Measurements from ENCODE around the gene RBBP6. TPM values are rescaled to one million over a fixed set of nuclear protein-coding genes. Genes with fewer than 3 reads are reported as not detected.
"Not testable (repeated sequence)": the region's sequence is repeated elsewhere in the genome, so short reads cannot be mapped to it uniquely, and the experiment has no call there.

RBBP6 gene
- polyA plus RNA-seq, 1 experiment: 11.7 TPM

DNA sequence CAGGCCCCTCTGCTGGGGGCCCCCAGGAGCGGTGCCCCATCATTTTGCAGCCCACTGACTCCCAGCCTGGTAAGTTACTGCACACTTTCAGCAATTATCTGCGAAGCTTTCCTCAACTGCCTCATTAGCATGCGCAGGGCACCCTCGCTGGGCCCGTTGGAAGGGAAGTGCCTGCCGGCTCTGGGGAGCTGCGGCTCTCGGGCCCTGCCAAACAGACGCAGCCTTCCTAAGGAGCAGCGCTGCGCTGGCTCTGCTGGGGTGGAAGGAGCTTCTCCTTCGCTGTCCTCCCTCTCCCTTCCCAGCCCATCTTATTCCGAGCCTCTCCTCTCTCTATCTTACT, 71.0 kb downstream of the RBBP6 start:
- no peak for DNase-seq (ENCODE audit: low read depth)
- Histone ChIP-seq H3K4me3 (ENCODE audit: low read depth, low read length) (no peak overlapping the region), H3K36me3 (ENCODE audit: control insufficient read depth, insufficient read depth, low read length) (no peaks in the 10 kb centered on the region), H3K27me3 (ENCODE audit: control insufficient read depth, insufficient read depth, low read length) (peaks cover 11% of the 10 kb centered on the region)
- ChIA-PET POLR2A (no interaction called here), CTCF (interaction anchor here (1.1 to 1.5 kb wide), 2 partner anchors 12 to 26 kb away, joined by 3 read pairs; no protein-coding TSS in a partner anchor)
- TF ChIP-seq, protein P1, sequence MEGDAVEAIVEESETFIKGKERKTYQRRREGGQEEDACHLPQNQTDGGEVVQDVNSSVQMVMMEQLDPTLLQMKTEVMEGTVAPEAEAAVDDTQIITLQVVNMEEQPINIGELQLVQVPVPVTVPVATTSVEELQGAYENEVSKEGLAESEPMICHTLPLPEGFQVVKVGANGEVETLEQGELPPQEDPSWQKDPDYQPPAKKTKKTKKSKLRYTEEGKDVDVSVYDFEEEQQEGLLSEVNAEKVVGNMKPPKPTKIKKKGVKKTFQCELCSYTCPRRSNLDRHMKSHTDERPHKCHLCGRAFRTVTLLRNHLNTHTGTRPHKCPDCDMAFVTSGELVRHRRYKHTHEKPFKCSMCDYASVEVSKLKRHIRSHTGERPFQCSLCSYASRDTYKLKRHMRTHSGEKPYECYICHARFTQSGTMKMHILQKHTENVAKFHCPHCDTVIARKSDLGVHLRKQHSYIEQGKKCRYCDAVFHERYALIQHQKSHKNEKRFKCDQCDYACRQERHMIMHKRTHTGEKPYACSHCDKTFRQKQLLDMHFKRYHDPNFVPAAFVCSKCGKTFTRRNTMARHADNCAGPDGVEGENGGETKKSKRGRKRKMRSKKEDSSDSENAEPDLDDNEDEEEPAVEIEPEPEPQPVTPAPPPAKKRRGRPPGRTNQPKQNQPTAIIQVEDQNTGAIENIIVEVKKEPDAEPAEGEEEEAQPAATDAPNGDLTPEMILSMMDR (IDR thresholded peaks at IDR 0.05; ENCODE audit: insufficient read depth, low read depth, low read length): no peak

DNA sequence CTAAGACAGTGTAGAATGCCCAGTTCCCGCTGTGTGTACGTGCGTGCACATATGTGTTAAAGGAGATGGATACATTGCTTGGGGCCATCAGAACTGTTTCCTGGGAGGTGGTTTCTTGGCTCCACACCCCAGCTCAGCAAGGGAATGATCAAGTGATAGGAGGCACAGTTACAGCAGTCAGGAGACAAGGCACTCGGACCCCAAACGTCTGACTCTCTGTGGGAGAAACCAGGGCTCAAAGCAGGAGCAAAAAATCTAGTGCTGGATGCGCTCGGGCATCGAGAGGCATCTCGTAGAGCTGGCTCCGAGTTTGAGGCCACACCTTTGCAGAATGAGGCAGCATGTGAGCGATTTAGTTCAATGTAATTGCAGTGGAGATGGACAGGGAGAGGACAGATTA, 71.9 kb downstream of the RBBP6 start:
- H3K36me3 ChIP-seq (ENCODE audit: control insufficient read depth, insufficient read depth, low read length): no peaks in the 10 kb centered on the region
- ChIA-PET POLR2A (no interaction called here), CTCF (interaction anchor here (0.7 to 1.5 kb wide), 2 partner anchors 13 to 27 kb away, joined by 3 read pairs; no protein-coding TSS in a partner anchor)
- no peak overlapping the region for H3K4me3 ChIP-seq (ENCODE audit: low read depth, low read length)
- peaks cover 11% of the 10 kb centered on the region for H3K27me3 ChIP-seq (ENCODE audit: control insufficient read depth, insufficient read depth, low read length)
- no peak for DNase-seq (ENCODE audit: low read depth)
- TF ChIP-seq, protein P1 (IDR thresholded peaks at IDR 0.05; ENCODE audit: insufficient read depth, low read depth, low read length): no peak

DNA sequence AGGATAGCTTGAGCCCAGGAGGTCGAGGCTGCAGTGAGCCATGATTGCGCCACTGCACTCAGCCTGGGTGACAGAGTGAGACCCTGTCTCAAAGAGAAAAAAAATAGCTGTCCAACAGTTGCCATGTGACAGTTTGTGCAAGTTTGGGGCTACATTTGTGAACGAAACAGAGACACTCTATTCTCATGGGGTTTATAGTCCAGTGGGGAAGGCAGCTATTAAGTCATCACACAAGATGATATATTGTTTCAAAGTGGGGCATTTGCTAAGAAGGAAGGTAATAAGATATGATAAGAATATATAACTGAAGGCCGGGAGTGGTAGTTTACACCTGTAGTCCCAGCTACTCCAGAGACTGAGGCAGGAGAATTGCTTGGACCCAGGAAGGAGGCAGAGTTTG, 73.3 kb downstream of the RBBP6 start:
- no peak for DNase-seq (ENCODE audit: low read depth)
- ChIA-PET POLR2A (no interaction called here), CTCF (no interaction called here)
- Histone ChIP-seq H3K27me3 (ENCODE audit: control insufficient read depth, insufficient read depth, low read length) (peaks cover 9% of the 10 kb centered on the region), H3K36me3 (ENCODE audit: control insufficient read depth, insufficient read depth, low read length) (no peaks in the 10 kb centered on the region), H3K4me3 (ENCODE audit: low read depth, low read length) (no peak overlapping the region)
- TF ChIP-seq, protein P1 (IDR thresholded peaks at IDR 0.05; ENCODE audit: insufficient read depth, low read depth, low read length): no peak

DNA sequence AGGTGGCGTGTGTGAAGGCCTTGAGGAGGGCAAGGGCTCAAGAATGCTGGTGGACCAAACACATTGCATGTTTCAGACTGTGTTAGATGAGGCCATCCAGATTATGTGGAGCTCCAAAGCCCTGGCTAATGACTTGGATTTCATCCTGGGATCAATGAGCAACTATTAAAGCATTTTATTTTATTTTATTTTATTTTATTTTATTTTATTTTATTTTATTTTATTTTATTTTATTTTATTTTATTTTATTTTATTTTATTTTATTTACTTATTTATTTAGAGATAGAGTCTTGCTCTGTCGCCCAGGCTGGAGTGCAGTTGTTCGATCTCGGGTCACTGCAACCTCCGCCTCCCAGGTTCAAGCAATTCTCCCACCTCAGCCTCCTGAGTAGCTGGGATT, 73.9 kb downstream of the RBBP6 start:
- H3K27me3 ChIP-seq (ENCODE audit: control insufficient read depth, insufficient read depth, low read length); DNase-seq (ENCODE audit: low read depth); H3K4me3 ChIP-seq (ENCODE audit: low read depth, low read length); H3K36me3 ChIP-seq (ENCODE audit: control insufficient read depth, insufficient read depth, low read length); POLR2A ChIA-PET: not testable (repeated sequence)
- CTCF ChIA-PET: interaction anchor here (0.9 kb wide), 2 partner anchors 11 to 91 kb away, joined by 3 read pairs; no protein-coding TSS in a partner anchor

DNA sequence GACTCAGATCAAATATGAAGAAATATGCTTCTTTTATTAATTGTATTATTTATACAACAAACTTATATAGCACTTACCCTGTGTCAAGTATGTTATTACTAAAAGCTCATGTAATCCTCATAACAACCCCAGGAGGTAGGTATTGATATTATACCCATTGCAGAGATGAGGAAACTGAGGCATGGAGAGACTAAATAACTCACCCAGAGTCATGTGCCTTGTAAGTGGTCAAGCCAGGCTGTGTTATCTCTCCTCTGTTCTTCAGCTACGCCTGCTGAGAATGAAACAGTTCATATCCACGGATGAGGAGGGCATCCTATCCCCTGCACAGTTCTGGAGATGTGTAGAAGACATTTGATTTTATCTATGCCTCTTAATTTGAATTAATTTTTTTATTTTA, 78.1 kb downstream of the RBBP6 start:
- CTCF ChIA-PET: no interaction called here
- POLR2A ChIA-PET: no interaction called here
- no peak overlapping the region for H3K4me3 ChIP-seq (ENCODE audit: low read depth, low read length)
- TF ChIP-seq, protein P1 (IDR thresholded peaks at IDR 0.05; ENCODE audit: insufficient read depth, low read depth, low read length): no peak
- no peak for DNase-seq (ENCODE audit: low read depth)
- H3K27me3 ChIP-seq (ENCODE audit: control insufficient read depth, insufficient read depth, low read length): no peaks in the 10 kb centered on the region; the same call in 1 of the 2 replicates
- no peaks in the 10 kb centered on the region for H3K36me3 ChIP-seq (ENCODE audit: control insufficient read depth, insufficient read depth, low read length)

Other genes starting within 250 kb of the RBBP6 start
- 44.8 and 49.6 TPM in 2 replicates for gene TNRC6A, start 190.1 kb downstream of the RBBP6 start, polyA plus RNA-seq (2011; rRNA removed)